Stimulated activated CD8-positive, alpha-beta memory T cell treated with anti-CD3 and anti-CD28 coated beads, Interleukin-7, amount 100 ng/mL, for 1 hour (primary cell): Measurements from ENCODE around the gene AMHR2.

Experiments used
- DNase-seq, 2 donors: peaks; one replicate each; pipeline ENCODE4 v3.0.0-alpha.2; 2020; ENCODE audit warnings: low read depth in 2 of 2

AMHR2 gene

GRCh38 chr12:53480491-53481442, 57.1 kb downstream of the AMHR2 start:
- no peak for DNase-seq
